GM12878 (cell line): ENCODE results near the gene EPN3. TPM values are rescaled to one million over a fixed set of nuclear protein-coding genes. Genes with fewer than 3 reads are reported as not detected.

ENCODE experiments used
- FOXM1 ChIP-seq: IDR thresholded peaks from 2 replicates; pipeline ENCODE4 v1.6.1; 2012; ENCODE audit warnings: low read depth, mild to moderate bottlenecking, inconsistent platforms, low read length, moderate library complexity
- HDGF ChIP-seq: fragments of 450-650 bp; IDR thresholded peaks from 2 replicates; pipeline ENCODE4 v1.6.1; 2016; ENCODE audit warnings: antibody characterized with exemption
- RELB ChIP-seq: fragments of 450-650 bp; IDR thresholded peaks from 2 replicates; pipeline ENCODE4 v1.6.1; 2017; ENCODE audit warnings: low read depth, mild to moderate bottlenecking, moderate library complexity
- SRF ChIP-seq, 2 experiments: IDR thresholded peaks; 2 replicates each; pipeline ENCODE4 v1.6.1; 2011; ENCODE audit warnings: low read depth in 2 of 2, low read length in 2 of 2, mild to moderate bottlenecking in 1 of 2, moderate library complexity in 1 of 2
- ZBTB11 ChIP-seq: fragments of 450-650 bp; formaldehyde crosslinking; IDR thresholded peaks from 2 replicates; pipeline ENCODE4 v1.5.0; 2022; ENCODE audit warnings: mild to moderate bottlenecking, missing genetic modification characterization
- ZNF24 ChIP-seq: fragments of 450-650 bp; IDR thresholded peaks from 2 replicates; pipeline ENCODE4 v1.6.1; 2017; ENCODE audit warnings: antibody characterized with exemption, mild to moderate bottlenecking
- ZNF592 ChIP-seq: fragments of 450-650 bp; IDR thresholded peaks from 2 replicates; pipeline ENCODE4 v1.6.1; 2017; ENCODE audit warnings: mild to moderate bottlenecking, moderate library complexity
- polyA plus RNA-seq, 11 experiments: library from polyadenylated mRNA; depleted of rRNA in 4 of 11; unstranded in 6 of 11; stranded (reverse) in 5 of 11; fragments of >200 nt; fragmentation: Nextera tagmentation in 4 of 11; fragmentation: Illumina TruSeq in 1 of 11; extraction: Ambion mirVana in 4 of 11; extraction: Trizol in 1 of 11; gene quantifications; 1 replicate in 1 of 11; 2 replicates in 10 of 11; pipeline versions ENCODE4 v1.2.1 to v1.2.3, GENCODE V29; 2011 to 2016; ENCODE audit warnings: inconsistent platforms in 2 of 11, missing spikeins in 2 of 11, low read depth in 1 of 11
- total RNA-seq, 4 experiments: library from RNA; depleted of rRNA in 3 of 4; stranded (reverse); fragments of >200 nt in 3 of 4; fragmentation: Illumina TruSeq in 1 of 4; extraction: Trizol in 1 of 4; gene quantifications; 2 replicates each; pipeline versions ENCODE4 v1.2.1 to v1.2.3, GENCODE V29; 2013 to 2021

EPN3 gene
- total and polyA plus RNA-seq, 10 of the 15 experiments (the other 5 are each of a cell fraction or from before 2014, with no cell fraction given): 0.04 to 0.07 TPM; not detected in 8

GRCh38 chr17:50585346-50585745, 52.8 kb downstream of the EPN3 start (continued):
- no peak for TF ChIP-seq ZNF592
- no peak for TF ChIP-seq HDGF
- no peak for TF ChIP-seq RELB
- no peak for TF ChIP-seq SRF (IDR thresholded peaks at IDR 0.05; ENCODE audit: low read depth in 2 of 2, low read length in 2 of 2)
- TF ChIP-seq ZNF24: no peak
- no peak for TF ChIP-seq FOXM1
- no peak for TF ChIP-seq ZBTB11 (CRISPR knock-in tag)
